Stimulated activated CD8-positive, alpha-beta memory T cell treated with anti-CD3 and anti-CD28 coated beads, Interleukin-15, amount 100 ng/mL, for 24 hours (primary cell): ENCODE data around the gene TMEM141.
"Not testable (repeated sequence)": the region's sequence is repeated elsewhere in the genome, so short reads cannot be mapped to it uniquely, and the experiment has no call there.

Source experiments
- DNase-seq: peaks from one replicate; pipeline ENCODE4 v3.0.0-alpha.2; 2020; ENCODE audit warnings: low read depth

Gene TMEM141

GRCh38 chr9:136773386-136774044 lies 17.6 kb upstream of the TMEM141 start:
- no peak for DNase-seq

GRCh38 chr9:136774416-136775045 lies 16.6 kb upstream of the TMEM141 start:
- no peak for DNase-seq

GRCh38 chr9:136775191-136775590 lies 16.0 kb upstream of the TMEM141 start:
- no peak for DNase-seq

GRCh38 chr9:136776947-136777346 lies 14.2 kb upstream of the TMEM141 start:
- DNase-seq = no peak

- no peak for DNase-seq
These were observed 13.8 kb upstream of the TMEM141 start for GRCh38 chr9:136777359-136777758.

GRCh38 chr9:136779808-136780207 lies 11.3 kb upstream of the TMEM141 start:
- DNase-seq = no peak

- DNase-seq = no peak
These were observed 8.7 kb upstream of the TMEM141 start for GRCh38 chr9:136782452-136782851.

GRCh38 chr9:136784249-136784996 lies 6.7 kb upstream of the TMEM141 start:
- DNase-seq = no peak

GRCh38 chr9:136784997-136785361 lies 6.2 kb upstream of the TMEM141 start:
- no peak for DNase-seq

- DNase-seq = not testable (repeated sequence)
These were observed 5.4 kb upstream of the TMEM141 start for GRCh38 chr9:136785565-136786355.

GRCh38 chr9:136786451-136786850 lies 4.7 kb upstream of the TMEM141 start:
- DNase-seq = no peak

GRCh38 chr9:136786983-136787382 lies 4.2 kb upstream of the TMEM141 start:
- not testable (repeated sequence) for DNase-seq

- DNase-seq = peak; percentile 35
These were observed 3.3 kb upstream of the TMEM141 start for GRCh38 chr9:136787690-136788400.

GRCh38 chr9:136788644-136789522 lies 2.3 kb upstream of the TMEM141 start:
- not testable (repeated sequence) for DNase-seq

- DNase-seq = no peak
These were observed 1.6 kb upstream of the TMEM141 start for GRCh38 chr9:136789523-136789937.

- DNase-seq = peak; percentile 28
These were observed 552 bp downstream of the TMEM141 start for GRCh38 chr9:136791516-136792276.

GRCh38 chr9:136792321-136793085 lies 1.4 kb downstream of the TMEM141 start:
- DNase-seq = no peak

- DNase-seq = no peak
These were observed 2.2 kb downstream of the TMEM141 start for GRCh38 chr9:136793086-136793946.
